Peyer's patch (tissue), 4 donors: ENCODE results near the gene TSPYL6. TPM values are rescaled to one million over a fixed set of nuclear protein-coding genes. Genes with fewer than 3 reads are reported as not detected.
"Not testable (repeated sequence)": the region's sequence is repeated elsewhere in the genome, so short reads cannot be mapped to it uniquely, and the experiment has no call there.

Experiments
- DNase-seq, 3 donors: peaks; one replicate each; pipeline ENCODE4 v3.0.0-alpha.2; 2017 to 2019
- H3K27ac ChIP-seq, 4 donors: fragments of 200-600 bp; sonication (generic); one replicate each; pipeline ENCODE4 v1.5.1; 2016 to 2019
- H3K27me3 ChIP-seq, 2 donors: fragments of 200-600 bp; sonication (generic); one replicate each; pipeline ENCODE4 v1.5.1; 2019
- H3K36me3 ChIP-seq, 3 donors: fragments of 200-600 bp; sonication (generic); one replicate each; pipeline ENCODE4 v1.5.1; 2016 to 2019
- H3K4me1 ChIP-seq, 4 donors: fragments of 200-600 bp; sonication (generic); one replicate each; pipeline ENCODE4 v1.5.1; 2016 to 2019
- H3K4me3 ChIP-seq, 4 donors: fragments of 200-600 bp; sonication (generic); 1 replicate in 3 of 4; 2 replicates in 1 of 4; pipeline ENCODE4 v1.5.1; 2016 to 2019; ENCODE audit warnings: mild to moderate bottlenecking in 1 of 4
- H3K9me3 ChIP-seq, 4 donors: fragments of 200-600 bp; sonication (generic); one replicate each; pipeline ENCODE4 v1.5.1; 2016 to 2019; ENCODE audit warnings: mild to moderate bottlenecking in 1 of 4
- CTCF ChIP-seq, 6 experiments: fragments of 450-650 bp in 4 of 6; fragments of 200-600 bp in 2 of 6; sonication (generic) in 1 of 6; IDR thresholded peaks; one replicate each; pipeline ENCODE4 v1.5.1; 2017 to 2019; ENCODE audit warnings: antibody characterized with exemption in 6 of 6, mild to moderate bottlenecking in 3 of 6, moderate library complexity in 1 of 6
- POLR2A ChIP-seq, 2 donors: fragments of 450-650 bp; IDR thresholded peaks; one replicate each; pipeline ENCODE4 v1.5.1; 2017; ENCODE audit warnings: antibody characterized with exemption in 2 of 2, mild to moderate bottlenecking in 2 of 2, moderate library complexity in 2 of 2
- total RNA-seq, 4 donors: library from RNA; depleted of rRNA; stranded (reverse); fragments of >200 nt; gene quantifications; one replicate each; pipeline ENCODE4 v1.1.0, GENCODE V29; 2016

The TSPYL6 gene
- total RNA-seq, result not detected

DNA sequence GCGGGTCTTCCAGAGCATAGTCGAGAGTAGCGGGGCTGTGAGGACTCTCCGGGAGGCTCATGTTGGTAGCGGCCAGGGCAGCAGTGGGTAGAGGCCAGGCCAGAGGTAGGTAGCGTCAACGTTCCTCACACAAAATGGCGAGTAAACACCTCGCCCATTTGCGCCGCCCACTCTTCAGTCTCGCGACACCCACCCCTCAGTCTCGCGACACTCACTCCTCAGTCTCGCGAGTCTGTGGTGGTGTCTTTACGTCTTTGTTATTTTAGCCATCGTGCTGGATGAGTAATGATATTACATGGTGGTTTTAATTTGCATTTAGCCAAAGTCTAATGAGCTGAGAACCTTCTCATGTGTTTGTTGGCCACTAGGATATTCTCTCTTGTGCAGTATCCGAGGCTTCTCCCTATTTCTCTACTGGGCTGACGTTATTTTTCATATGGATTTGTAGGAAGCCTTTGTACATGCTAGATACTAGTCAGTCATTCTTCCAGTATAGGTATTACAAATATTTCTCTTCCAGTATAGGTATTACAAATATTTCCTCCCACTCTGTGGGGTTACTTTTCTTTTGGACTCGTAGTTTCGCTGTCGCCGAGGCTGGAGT lies at the start of gene TSPYL6:
TSS of gene TSPYL6 (minus strand) at position 139 of the 604 bp plus-strand sequence. CDS start at position 61, 78 bp downstream.
- Histone ChIP-seq H3K4me1 (no peaks in the 10 kb centered on the region), H3K27me3 (no peaks in the 10 kb centered on the region), H3K9me3 (no peaks in the 10 kb centered on the region), H3K4me3 (no peak within 1 kb of the TSS), H3K27ac (no peak within 1 kb of the TSS), H3K36me3 (no peaks in the 10 kb centered on the region)
- no peak for DNase-seq
- TF ChIP-seq CTCF (IDR thresholded peaks at IDR 0.05) (no peak), POLR2A (IDR thresholded peaks at IDR 0.05) (no peak)

DNA sequence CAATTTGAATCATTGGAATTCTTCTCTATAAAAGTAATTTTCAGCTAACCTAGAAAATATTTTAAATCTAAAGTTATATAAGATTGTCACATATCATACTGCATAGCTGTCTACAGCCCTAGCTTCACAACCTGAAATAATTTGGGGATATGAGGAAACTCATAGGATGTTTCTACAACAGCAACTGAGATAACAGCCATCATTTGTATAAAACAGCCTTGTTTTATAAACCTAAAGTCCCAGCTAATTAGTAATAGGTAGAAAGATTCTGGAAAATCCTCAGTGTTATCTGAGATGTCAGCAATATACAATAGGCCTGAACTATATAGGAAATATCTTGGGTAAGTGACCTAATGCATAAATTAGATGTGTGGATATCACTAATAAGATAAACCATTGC lies 47.6 kb upstream of the TSPYL6 start:
- no peak overlapping the region for H3K4me3 ChIP-seq
- H3K9me3 ChIP-seq, result no peaks in the 10 kb centered on the region
- no peak overlapping the region for H3K27ac ChIP-seq
- H3K4me1 ChIP-seq, result no peaks in the 10 kb centered on the region
- H3K27me3 ChIP-seq, result no peaks in the 10 kb centered on the region
- TF ChIP-seq POLR2A (IDR thresholded peaks at IDR 0.05), result no peak
- TF ChIP-seq CTCF (IDR thresholded peaks at IDR 0.05), result no peak
- DNase-seq, result no peak
- no peaks in the 10 kb centered on the region for H3K36me3 ChIP-seq

DNA sequence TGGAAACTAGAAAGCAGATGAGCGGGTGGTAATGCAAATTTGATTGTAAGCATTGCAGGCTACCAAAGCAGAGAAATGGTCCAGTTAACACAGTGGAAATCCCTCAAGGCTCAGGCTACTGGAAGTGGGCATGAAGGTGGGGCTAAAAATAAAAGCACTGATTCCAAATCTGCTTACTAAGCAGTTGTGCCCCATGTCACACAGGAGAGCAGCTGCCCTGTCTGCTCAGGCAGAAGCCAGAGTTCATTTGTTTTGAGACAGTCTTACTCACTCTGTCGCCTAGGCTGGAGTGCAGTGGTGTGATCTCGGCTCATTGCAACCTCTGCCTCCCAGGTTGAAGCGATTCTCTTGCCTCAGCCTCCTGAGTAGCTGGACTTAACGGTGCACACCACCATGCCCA lies 42.5 kb upstream of the TSPYL6 start:
- H3K27ac ChIP-seq, result no peak overlapping the region
- no peaks in the 10 kb centered on the region for H3K27me3 ChIP-seq
- no peaks in the 10 kb centered on the region for H3K4me1 ChIP-seq
- H3K36me3 ChIP-seq, result no peaks in the 10 kb centered on the region
- TF ChIP-seq POLR2A (IDR thresholded peaks at IDR 0.05) (no peak), CTCF (IDR thresholded peaks at IDR 0.05) (no peak)
- DNase-seq, result no peak
- no peaks in the 10 kb centered on the region for H3K9me3 ChIP-seq
- no peak overlapping the region for H3K4me3 ChIP-seq

GRCh38 chr2:54295911-54296310 lies 39.9 kb upstream of the TSPYL6 start:
- H3K9me3 ChIP-seq, result no peaks in the 10 kb centered on the region
- H3K27ac ChIP-seq, result no peak overlapping the region
- H3K36me3 ChIP-seq, result no peaks in the 10 kb centered on the region
- no peak overlapping the region for H3K4me3 ChIP-seq
- no peak for TF ChIP-seq CTCF (IDR thresholded peaks at IDR 0.05)
- no peak for TF ChIP-seq POLR2A (IDR thresholded peaks at IDR 0.05)
- no peaks in the 10 kb centered on the region for H3K4me1 ChIP-seq
- no peaks in the 10 kb centered on the region for H3K27me3 ChIP-seq
- no peak for DNase-seq

DNA sequence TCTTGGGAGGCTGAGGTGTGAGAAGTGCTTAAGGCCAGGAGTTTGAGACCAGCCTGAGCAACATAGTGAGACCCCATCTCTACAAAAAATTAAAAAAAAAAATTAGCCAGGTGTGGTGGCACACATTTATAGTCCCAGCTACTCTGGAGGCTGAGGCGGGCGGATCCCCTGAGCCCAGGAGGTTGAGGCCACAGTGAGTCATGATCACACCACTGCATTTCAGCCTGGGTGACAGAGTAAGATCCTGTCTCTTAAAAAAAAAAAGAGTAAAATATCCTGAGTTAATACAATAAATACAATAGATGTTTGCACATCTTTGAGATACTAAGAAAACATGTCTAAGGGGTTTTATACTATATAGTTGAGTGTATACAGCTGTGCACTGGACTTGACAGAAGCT lies 38.6 kb upstream of the TSPYL6 start:
- not testable (repeated sequence) for H3K4me1 ChIP-seq, DNase-seq, H3K36me3 ChIP-seq, H3K27me3 ChIP-seq, H3K27ac ChIP-seq, H3K4me3 ChIP-seq, H3K9me3 ChIP-seq

- H3K4me3 ChIP-seq, result no peak overlapping the region
- no peak overlapping the region for H3K27ac ChIP-seq
- no peaks in the 10 kb centered on the region for H3K4me1 ChIP-seq
- no peak for TF ChIP-seq CTCF (IDR thresholded peaks at IDR 0.05)
- no peaks in the 10 kb centered on the region for H3K27me3 ChIP-seq
- H3K9me3 ChIP-seq, result no peaks in the 10 kb centered on the region
- no peaks in the 10 kb centered on the region for H3K36me3 ChIP-seq
- DNase-seq, result no peak
Observed at GRCh38 chr2:54290356-54291025, 34.5 kb upstream of the TSPYL6 start.
